Gastrocnemius medialis (tissue), 4 donors: ENCODE data around the gene DNASE1L3.

ENCODE experiments used
- POLR2A ChIP-seq, 2 donors: fragments of 450-650 bp; IDR thresholded peaks; one replicate each; pipeline ENCODE4 v1.6.1; 2017; ENCODE audit warnings: antibody characterized with exemption in 2 of 2, mild to moderate bottlenecking in 2 of 2, moderate library complexity in 2 of 2
- TF ChIP-seq, protein P1 (sequence below), 5 experiments: fragments of 450-650 bp in 3 of 5; fragments of 200-600 bp in 2 of 5; sonication (generic) in 2 of 5; IDR thresholded peaks in 4 of 5; conservative IDR thresholded peaks in 1 of 5; 1 replicate in 4 of 5; 2 replicates in 1 of 5; pipeline ENCODE4 v1.5.1; 2016 to 2019; ENCODE audit warnings: antibody characterized with exemption in 5 of 5, mild to moderate bottlenecking in 3 of 5, moderate library complexity in 3 of 5

GRCh38 chr3:58215317-58216025 lies 4.7 kb upstream of the DNASE1L3 start:
- TF ChIP-seq, protein P1, sequence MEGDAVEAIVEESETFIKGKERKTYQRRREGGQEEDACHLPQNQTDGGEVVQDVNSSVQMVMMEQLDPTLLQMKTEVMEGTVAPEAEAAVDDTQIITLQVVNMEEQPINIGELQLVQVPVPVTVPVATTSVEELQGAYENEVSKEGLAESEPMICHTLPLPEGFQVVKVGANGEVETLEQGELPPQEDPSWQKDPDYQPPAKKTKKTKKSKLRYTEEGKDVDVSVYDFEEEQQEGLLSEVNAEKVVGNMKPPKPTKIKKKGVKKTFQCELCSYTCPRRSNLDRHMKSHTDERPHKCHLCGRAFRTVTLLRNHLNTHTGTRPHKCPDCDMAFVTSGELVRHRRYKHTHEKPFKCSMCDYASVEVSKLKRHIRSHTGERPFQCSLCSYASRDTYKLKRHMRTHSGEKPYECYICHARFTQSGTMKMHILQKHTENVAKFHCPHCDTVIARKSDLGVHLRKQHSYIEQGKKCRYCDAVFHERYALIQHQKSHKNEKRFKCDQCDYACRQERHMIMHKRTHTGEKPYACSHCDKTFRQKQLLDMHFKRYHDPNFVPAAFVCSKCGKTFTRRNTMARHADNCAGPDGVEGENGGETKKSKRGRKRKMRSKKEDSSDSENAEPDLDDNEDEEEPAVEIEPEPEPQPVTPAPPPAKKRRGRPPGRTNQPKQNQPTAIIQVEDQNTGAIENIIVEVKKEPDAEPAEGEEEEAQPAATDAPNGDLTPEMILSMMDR (IDR thresholded peaks at IDR 0.05 in 4 of 5, conservative IDR thresholded peaks at IDR 0.05 in 1 of 5): no peak
- TF ChIP-seq POLR2A (IDR thresholded peaks at IDR 0.05): no peak
